Measurements from ENCODE around the gene QSOX2.

Gene QSOX2

GRCh38 chr9:136169495-136169894, 76.1 kb downstream of the QSOX2 start:
- no peak for DNase-seq

DNA sequence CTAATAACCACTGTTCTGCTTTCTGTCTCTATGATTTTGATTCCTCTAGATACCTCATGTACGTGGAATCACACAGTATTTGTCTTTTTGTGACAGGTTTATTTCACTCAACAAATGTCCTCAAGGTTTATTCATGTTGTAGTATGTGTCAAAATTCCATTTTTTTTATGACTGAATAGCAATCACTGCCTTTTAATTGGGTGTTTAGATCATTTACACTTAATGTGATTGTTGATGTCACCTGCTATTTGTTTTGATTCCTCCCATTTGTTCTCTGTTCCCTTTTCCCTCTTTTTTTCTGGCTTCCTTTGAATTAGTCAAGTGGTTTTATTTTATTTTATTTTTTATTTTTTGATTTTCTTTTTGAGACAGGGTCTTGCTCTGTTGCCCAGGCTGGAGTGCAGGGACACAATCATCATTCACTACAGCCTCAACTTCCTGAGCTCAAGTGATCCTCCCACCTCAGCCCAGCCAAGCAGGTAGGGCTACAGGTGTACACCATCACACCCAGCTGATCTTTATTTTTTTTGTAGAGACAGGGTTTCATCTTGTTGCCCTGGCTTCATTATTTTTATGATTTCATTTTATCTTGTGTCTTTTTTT, 82.3 kb downstream of the QSOX2 start:
- DNase-seq: no peak

GRCh38 chr9:136160995-136161610, 84.5 kb downstream of the QSOX2 start:
- DNase-seq: no peak

GRCh38 chr9:136160381-136160841, 85.2 kb downstream of the QSOX2 start:
- DNase-seq: no peak

DNA sequence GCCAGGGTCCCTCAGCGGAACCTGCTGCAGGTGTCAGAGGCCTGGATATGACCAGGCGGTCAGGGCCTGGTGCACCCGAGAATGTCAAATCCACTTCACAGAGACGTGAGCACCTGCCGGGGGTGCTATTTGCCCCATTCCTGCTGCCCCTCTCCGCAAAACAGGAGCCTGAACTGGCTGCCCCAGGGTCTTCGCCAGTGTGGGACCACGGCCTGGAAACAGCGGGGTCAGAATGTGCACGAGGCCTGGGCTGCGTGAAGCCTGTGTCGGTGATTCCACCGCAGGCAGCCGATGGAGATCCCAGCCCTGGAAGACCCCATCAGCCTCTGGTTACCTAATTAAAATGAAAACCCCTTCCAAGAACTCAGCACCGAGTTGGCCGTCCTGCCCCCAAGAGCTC, 85.8 kb downstream of the QSOX2 start:
- no peak for DNase-seq

GRCh38 chr9:136157477-136158265, 87.9 kb downstream of the QSOX2 start:
- DNase-seq: no peak
